B cell (primary cell): Measurements from ENCODE around the gene TPK1. TPM values are rescaled to one million over a fixed set of nuclear protein-coding genes. Genes with fewer than 3 reads are reported as not detected.

Experiments used
- ATAC-seq: fragments of 200-7000 bp; cut with Tn5 transposase; one replicate; pipeline ENCODE4 v1.10.0; 2021; ENCODE audit warnings: low read depth, mild to moderate bottlenecking, moderate number of reproducible peaks, moderate library complexity
- CTCF ChIA-PET: fragments of 350-600 bp; sonication (Branson Sonifier 250); formaldehyde crosslinking; loops from one replicate; lab custom pipeline; 2021; ENCODE audit warnings: antibody characterized with exemption, inconsistent platforms; lab: Charles Lee
- POLR2A ChIA-PET: fragments of 350-600 bp; sonication (Branson Sonifier 250); formaldehyde crosslinking; loops from one replicate; lab custom pipeline; 2021; ENCODE audit warnings: antibody characterized with exemption; lab: Charles Lee
- DNase-seq: peaks from one replicate; pipeline ENCODE4 v3.0.0; 2013
- H2AFZ ChIP-seq: 2 replicates; pipeline ENCODE4 v1.6.1; 2012; ENCODE audit warnings: mild to moderate bottlenecking, low read depth, low read length; ENCODE audit not compliant: insufficient read depth, poor library complexity, severe bottlenecking
- H3K27ac ChIP-seq, 2 donors: 1 replicate in 1 of 2; 2 replicates in 1 of 2; pipeline ENCODE4 v1.5.1; 2012 to 2013; ENCODE audit warnings: low read length in 2 of 2, mild to moderate bottlenecking in 2 of 2, moderate library complexity in 1 of 2
- H3K27me3 ChIP-seq, 4 experiments: fragments of 200-600 bp in 1 of 4; sonication (generic) in 1 of 4; replicated peaks in 1 of 4; 1 replicate in 2 of 4; 2 replicates in 2 of 4; pipeline versions ENCODE4 v1.6.1 to v1.7.0; 2013 to 2016; ENCODE audit warnings: low read length in 3 of 4, mild to moderate bottlenecking in 2 of 4, mixed read lengths in 1 of 4, moderate library complexity in 1 of 4; ENCODE audit not compliant: insufficient read depth in 4 of 4, control insufficient read depth in 3 of 4; ENCODE audit errors: control extremely low read depth in 1 of 4
- H3K36me3 ChIP-seq, 2 experiments: replicated peaks in 1 of 2; 1 replicate in 1 of 2; 2 replicates in 1 of 2; pipeline versions ENCODE4 v1.6.1 to v1.7.1; 2013; ENCODE audit warnings: low read length in 1 of 2; ENCODE audit not compliant: insufficient read depth in 2 of 2, control insufficient read depth in 1 of 2; ENCODE audit errors: control extremely low read depth in 1 of 2, extremely low read depth in 1 of 2
- H3K4me1 ChIP-seq, 2 donors: fragments of 200-600 bp in 1 of 2; sonication (generic) in 1 of 2; 1 replicate in 1 of 2; 2 replicates in 1 of 2; pipeline versions ENCODE4 v1.5.1 to v1.6.1; 2013 to 2017; ENCODE audit warnings: low read length in 2 of 2; ENCODE audit not compliant: control insufficient read depth in 2 of 2, insufficient read depth in 2 of 2
- H3K4me2 ChIP-seq: replicated peaks from 2 replicates; pipeline ENCODE3; 2012; ENCODE audit warnings: mild to moderate bottlenecking, low read depth, low read length; ENCODE audit not compliant: poor library complexity, severe bottlenecking
- H3K4me3 ChIP-seq, 5 experiments: fragments of 200-600 bp in 1 of 5; sonication (generic) in 1 of 5; 1 replicate in 3 of 5; 2 replicates in 2 of 5; pipeline versions ENCODE4 v1.5.1 to v1.7.0; 2011 to 2016; ENCODE audit warnings: low read length in 4 of 5, mild to moderate bottlenecking in 4 of 5, low read depth in 2 of 5, control low read depth in 1 of 5, moderate library complexity in 1 of 5; ENCODE audit not compliant: insufficient read depth in 1 of 5; ENCODE audit errors: control extremely low read depth in 1 of 5, extremely low read depth in 1 of 5
- H3K79me2 ChIP-seq: fragments of 200-600 bp; sonication (generic); one replicate; pipeline ENCODE4 v1.6.0; 2016; ENCODE audit warnings: low read length; ENCODE audit not compliant: control insufficient read depth, insufficient read depth
- H3K9ac ChIP-seq: fragments of 200-600 bp; sonication (generic); 2 replicates; pipeline ENCODE4 v1.6.1; 2017; ENCODE audit warnings: mild to moderate bottlenecking, low read length, moderate library complexity
- H3K9me3 ChIP-seq, 3 donors: one replicate each; pipeline versions ENCODE4 v1.6.1 to v1.7.1; 2013; ENCODE audit warnings: low read length in 2 of 3; ENCODE audit not compliant: control insufficient read depth in 2 of 3, insufficient read depth in 1 of 3; ENCODE audit errors: control extremely low read depth in 1 of 3
- H4K20me1 ChIP-seq: 2 replicates; pipeline ENCODE4 v1.6.0; 2012; ENCODE audit warnings: mild to moderate bottlenecking, low read length; ENCODE audit not compliant: insufficient read depth, control insufficient read depth, poor library complexity, severe bottlenecking
- H3K27ac Mint-ChIP-seq: one replicate; pipeline ENCODE4 v1.8.0; 2021; ENCODE audit warnings: mixed read lengths
- H3K27me3 Mint-ChIP-seq: one replicate; pipeline ENCODE4 v1.8.0; 2021; ENCODE audit warnings: mixed read lengths
- H3K4me1 Mint-ChIP-seq: one replicate; pipeline ENCODE4 v1.8.0; 2021; ENCODE audit warnings: mixed read lengths
- H3K4me3 Mint-ChIP-seq: one replicate; pipeline ENCODE4 v1.8.0; 2021; ENCODE audit warnings: mixed read lengths
- H3K9me3 Mint-ChIP-seq: one replicate; pipeline ENCODE4 v1.8.0; 2022; ENCODE audit warnings: mixed read lengths; ENCODE audit not compliant: insufficient read depth
- CTCF ChIP-seq: fragments of 200-600 bp; IDR thresholded peaks from one replicate; pipeline ENCODE4 v1.8.0; 2022; ENCODE audit warnings: antibody characterized with exemption, mild to moderate bottlenecking
- EZH2 ChIP-seq: IDR thresholded peaks from 2 replicates; pipeline ENCODE4 v1.6.1; 2012; ENCODE audit warnings: borderline replicate concordance, low read depth, mild to moderate bottlenecking, moderate library complexity, low read length; ENCODE audit not compliant: insufficient read depth, poor library complexity, severe bottlenecking
- WGBS: methylation state at CpG from one replicate; pipeline ENCODE4 v1.1.5; 2013; ENCODE audit warnings: missing lambda C conversion rate; ENCODE audit not compliant: insufficient coverage; 5-methylcytosine and 5-hydroxymethylcytosine counted together
- intact Hi-C: fragments of 100-400 bp; cut with micrococcal nuclease; formaldehyde crosslinking; loops from one replicate; pipeline ENCODE4 v1.10.0; 2022
- polyA plus RNA-seq: library from polyadenylated mRNA; depleted of rRNA; stranded (reverse); fragments of >200 nt; gene quantifications from 2 replicates; pipeline ENCODE4 v1.2.3, GENCODE V29; 2012
- total RNA-seq, 2 donors: library from RNA; stranded (reverse); fragments of 120-200 nt in 1 of 2; gene quantifications; 1 replicate in 1 of 2; 2 replicates in 1 of 2; pipeline versions ENCODE4 v1.2.3 to v1.2.4, GENCODE V29; 2013 to 2022

Gene TPK1
- total and polyA plus RNA-seq, 2 donors (not counting 1 experiment from before 2014, with no cell fraction given) = 13.7 to 26.4 TPM

GRCh38 chr7:144568233-144568632 is 267.6 kb downstream of the TPK1 start:
- WGBS = no CpG with 5 or more reads among the region's 3 CpGs
- POLR2A ChIA-PET = no interaction called here
- no peaks in the 10 kb centered on the region for H3K27me3 ChIP-seq

DNA sequence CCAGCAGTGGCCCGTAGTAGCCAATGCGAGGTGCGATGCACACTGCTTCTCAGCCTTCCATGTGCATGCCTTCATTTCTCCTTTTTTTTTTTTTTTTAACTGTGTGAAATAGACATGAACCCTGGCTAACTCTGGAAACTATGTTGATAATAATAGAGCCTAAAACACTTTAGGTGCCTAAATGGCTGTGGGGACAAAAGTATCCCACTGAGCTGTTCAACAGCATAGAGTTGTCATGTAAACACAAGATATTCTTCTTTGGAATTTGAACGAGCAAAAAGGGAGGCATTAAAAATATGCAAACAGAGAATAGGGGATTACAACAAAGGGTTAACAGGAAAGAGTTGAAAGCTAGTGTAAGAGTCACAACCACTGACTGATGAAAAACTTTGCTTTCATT is 270.3 kb downstream of the TPK1 start:
- Histone ChIP-seq H3K36me3 (no peaks in the 10 kb centered on the region), H2AFZ (no peak overlapping the region), H3K79me2 (no peaks in the 10 kb centered on the region), H3K4me3 (no peak overlapping the region), H3K4me1 (no peaks in the 10 kb centered on the region), H3K27ac (no peak overlapping the region), H3K9ac (no peak overlapping the region), H4K20me1 (no peaks in the 10 kb centered on the region), H3K9me3 (peaks cover 0 to 3% (median 0%) of the 10 kb centered on the region in 3 donors), H3K4me2 (no peak overlapping the region), H3K27me3 (no peaks in the 10 kb centered on the region)
- Mint-ChIP-seq H3K9me3 (no peaks in the 10 kb centered on the region), H3K27ac (no peak overlapping the region), H3K27me3 (no peaks in the 10 kb centered on the region), H3K4me1 (no peaks in the 10 kb centered on the region), H3K4me3 (no peak overlapping the region)
- DNase-seq (no peak), ATAC-seq (no peak)
- WGBS = 100% methylated on average over 1 of the region's 4 CpGs
- no peak for TF ChIP-seq CTCF
- TF ChIP-seq EZH2 = no peak
- ChIA-PET POLR2A (no interaction called here), CTCF (interaction anchor here (0.7 kb wide), 1 partner anchor 14 kb away, joined by 3 read pairs; no protein-coding TSS in a partner anchor)
- intact Hi-C loops = no loop called here

More at GRCh38 chr7:144568233-144568632, 267.6 kb downstream of the TPK1 start:
- Histone ChIP-seq H3K4me3 (no peak overlapping the region), H3K79me2 (no peaks in the 10 kb centered on the region), H2AFZ (no peak overlapping the region), H3K4me2 (no peak overlapping the region), H3K9me3 (peaks cover 0 to under 1% (median 0%) of the 10 kb centered on the region in 3 donors), H3K9ac (no peak overlapping the region), H3K4me1 (no peaks in the 10 kb centered on the region), H4K20me1 (no peaks in the 10 kb centered on the region), H3K27ac (no peak overlapping the region), H3K36me3 (no peaks in the 10 kb centered on the region)
- Mint-ChIP-seq H3K27me3 (no peaks in the 10 kb centered on the region), H3K27ac (no peak overlapping the region), H3K4me3 (no peak overlapping the region), H3K9me3 (no peaks in the 10 kb centered on the region), H3K4me1 (no peaks in the 10 kb centered on the region)
- intact Hi-C loops = no loop called here
- DNase-seq = no peak
- ATAC-seq = no peak
- CTCF ChIA-PET = no interaction called here
- no peak for TF ChIP-seq CTCF
- TF ChIP-seq EZH2 = no peak
